ENCODE data around the gene LMO3.

The LMO3 gene

GRCh38 chr12:16599081-16599480 is 6.9 kb downstream of the LMO3 start:
- DNase-seq: no peak

GRCh38 chr12:16594797-16595196 is 11.2 kb downstream of the LMO3 start:
- DNase-seq: no peak

GRCh38 chr12:16593546-16593945 is 12.4 kb downstream of the LMO3 start:
- no peak for DNase-seq

GRCh38 chr12:16590645-16591044 is 15.3 kb downstream of the LMO3 start:
- no peak for DNase-seq

- no peak for DNase-seq
These were observed 17.1 kb downstream of the LMO3 start for GRCh38 chr12:16588812-16589211.

GRCh38 chr12:16587514-16587913 is 18.4 kb downstream of the LMO3 start:
- DNase-seq: no peak

- DNase-seq: no peak
These were observed 18.9 kb downstream of the LMO3 start for GRCh38 chr12:16587110-16587453.

GRCh38 chr12:16586350-16587109 is 19.4 kb downstream of the LMO3 start:
- DNase-seq: no peak

GRCh38 chr12:16585781-16586180 is 20.2 kb downstream of the LMO3 start:
- no peak for DNase-seq

- no peak for DNase-seq
These were observed 21.8 kb downstream of the LMO3 start for GRCh38 chr12:16583969-16584745.

- DNase-seq: no peak
These were observed 24.5 kb downstream of the LMO3 start for GRCh38 chr12:16581416-16581815.

- DNase-seq: no peak
These were observed 26.9 kb downstream of the LMO3 start for GRCh38 chr12:16579041-16579440.

- peak; percentile 72 for DNase-seq
These were observed 32.4 kb downstream of the LMO3 start for GRCh38 chr12:16573398-16574077.

GRCh38 chr12:16568873-16569272 is 37.1 kb downstream of the LMO3 start:
- no peak for DNase-seq

- DNase-seq: no peak
These were observed 41.3 kb downstream of the LMO3 start for GRCh38 chr12:16564675-16565074.

GRCh38 chr12:16563504-16563903 is 42.5 kb downstream of the LMO3 start:
- no peak for DNase-seq

- DNase-seq: no peak
These were observed 43.0 kb downstream of the LMO3 start for GRCh38 chr12:16562921-16563320.

- DNase-seq: no peak
These were observed 43.5 kb downstream of the LMO3 start for GRCh38 chr12:16562435-16562834.

- no peak for DNase-seq
These were observed 45.7 kb downstream of the LMO3 start for GRCh38 chr12:16560273-16560672.

GRCh38 chr12:16555630-16556029 is 50.3 kb downstream of the LMO3 start:
- DNase-seq: peak; percentile 83

GRCh38 chr12:16553457-16553856 is 52.5 kb downstream of the LMO3 start:
- DNase-seq: no peak

GRCh38 chr12:16552301-16552700 is 53.7 kb downstream of the LMO3 start:
- DNase-seq: no peak

GRCh38 chr12:16545836-16546235 is 60.1 kb downstream of the LMO3 start:
- no peak for DNase-seq

GRCh38 chr12:16542586-16542985 is 63.4 kb downstream of the LMO3 start:
- no peak for DNase-seq
